Keratinocyte (primary cell): ENCODE results near the gene SNTG2.

Experiments used
- EZH2 ChIP-seq: IDR thresholded peaks from one replicate; pipeline ENCODE4 v1.6.1; 2012; ENCODE audit warnings: inconsistent platforms, mild to moderate bottlenecking, low read length, moderate library complexity
- TF ChIP-seq, protein P1 (sequence below), 3 experiments: IDR thresholded peaks in 1 of 3; conservative IDR thresholded peaks in 1 of 3; optimal IDR thresholded peaks in 1 of 3; 2 replicates in 2 of 3; 3 replicates in 1 of 3; pipeline versions ENCODE3 to v1.5.1; 2011; ENCODE audit warnings: low read length in 3 of 3, mild to moderate bottlenecking in 3 of 3, moderate library complexity in 2 of 3, control low read depth in 1 of 3, inconsistent platforms in 1 of 3; ENCODE audit not compliant: insufficient read depth in 2 of 3; ENCODE audit errors: extremely low read depth in 1 of 3

GRCh38 chr2:1407950-1408675, 457.5 kb downstream of the SNTG2 start:
- TF ChIP-seq, protein P1, sequence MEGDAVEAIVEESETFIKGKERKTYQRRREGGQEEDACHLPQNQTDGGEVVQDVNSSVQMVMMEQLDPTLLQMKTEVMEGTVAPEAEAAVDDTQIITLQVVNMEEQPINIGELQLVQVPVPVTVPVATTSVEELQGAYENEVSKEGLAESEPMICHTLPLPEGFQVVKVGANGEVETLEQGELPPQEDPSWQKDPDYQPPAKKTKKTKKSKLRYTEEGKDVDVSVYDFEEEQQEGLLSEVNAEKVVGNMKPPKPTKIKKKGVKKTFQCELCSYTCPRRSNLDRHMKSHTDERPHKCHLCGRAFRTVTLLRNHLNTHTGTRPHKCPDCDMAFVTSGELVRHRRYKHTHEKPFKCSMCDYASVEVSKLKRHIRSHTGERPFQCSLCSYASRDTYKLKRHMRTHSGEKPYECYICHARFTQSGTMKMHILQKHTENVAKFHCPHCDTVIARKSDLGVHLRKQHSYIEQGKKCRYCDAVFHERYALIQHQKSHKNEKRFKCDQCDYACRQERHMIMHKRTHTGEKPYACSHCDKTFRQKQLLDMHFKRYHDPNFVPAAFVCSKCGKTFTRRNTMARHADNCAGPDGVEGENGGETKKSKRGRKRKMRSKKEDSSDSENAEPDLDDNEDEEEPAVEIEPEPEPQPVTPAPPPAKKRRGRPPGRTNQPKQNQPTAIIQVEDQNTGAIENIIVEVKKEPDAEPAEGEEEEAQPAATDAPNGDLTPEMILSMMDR (optimal IDR thresholded peaks at IDR 0.05 in 1 of 3, IDR thresholded peaks at IDR 0.05 in 1 of 3, conservative IDR thresholded peaks at IDR 0.05 in 1 of 3; ENCODE audit: extremely low read depth in 1 of 3, insufficient read depth in 2 of 3, low read length in 3 of 3), result no peak
- no peak for TF ChIP-seq EZH2
